HG03025 (cell line): Measurements from ENCODE around the gene TUBA4B.
"Not testable (repeated sequence)": the region's sequence is repeated elsewhere in the genome, so short reads cannot be mapped to it uniquely, and the experiment has no call there.

Experiments
- ATAC-seq: cut with Tn5 transposase; IDR thresholded peaks from one replicate; pipeline ENCODE4 v1.9.1; 2021; ENCODE audit warnings: mild to moderate bottlenecking, moderate library complexity; ENCODE audit not compliant: unreplicated experiment, low FRiP score

The TUBA4B gene

GRCh38 chr2:219308142-219309101 lies 55.4 kb downstream of the TUBA4B start:
- ATAC-seq, result no peak

- no peak for ATAC-seq
Measured at GRCh38 chr2:219309278-219309677, 56.2 kb downstream of the TUBA4B start, which contains the start of gene PTPRN. PTPRN (minus strand) TSS chr2:219309401; CDS start chr2:219309332, 69 bp downstream.

- not testable (repeated sequence) for ATAC-seq
Measured at GRCh38 chr2:219312683-219313263, 59.7 kb downstream of the TUBA4B start.

- ATAC-seq, result no peak
Measured at GRCh38 chr2:219314804-219315468, 61.9 kb downstream of the TUBA4B start.
